Measurements from ENCODE around the gene KCNQ1OT1. TPM values are rescaled to one million over a fixed set of nuclear protein-coding genes. Genes with fewer than 3 reads are reported as not detected.

Gene KCNQ1OT1
- polyA plus RNA-seq, 1 of the 3 experiments (the other 2 are of a cell fraction): 0.03 TPM

Small RNAs within 50 kb of the gene (small RNA-seq; reads per million reads assigned to genes)
- 0 reads per million in 7 experiments for gene RF01947
- gene RF01948: 0 reads per million in 7 experiments
- gene RF01950: 0 reads per million in 7 experiments

Other genes starting within 250 kb of the KCNQ1OT1 start
- 1.1 and 1.6 TPM in 2 replicates for gene CDKN1C, start 185.8 kb upstream of the KCNQ1OT1 start, polyA plus RNA-seq (2012; rRNA removed)
- 16.2 and 23.6 TPM in 2 replicates for gene PHLDA2, start 229.4 kb upstream of the KCNQ1OT1 start, polyA plus RNA-seq (2012; rRNA removed)

All from SK-N-SH (cell line).